NCI-H510A (cell line): ENCODE results near the gene MACROH2A1.

Experiments used
- DNase-seq: peaks from one replicate; lab custom pipeline; 2025; lab: John Stamatoyannopoulos, UW

MACROH2A1 gene

DNA sequence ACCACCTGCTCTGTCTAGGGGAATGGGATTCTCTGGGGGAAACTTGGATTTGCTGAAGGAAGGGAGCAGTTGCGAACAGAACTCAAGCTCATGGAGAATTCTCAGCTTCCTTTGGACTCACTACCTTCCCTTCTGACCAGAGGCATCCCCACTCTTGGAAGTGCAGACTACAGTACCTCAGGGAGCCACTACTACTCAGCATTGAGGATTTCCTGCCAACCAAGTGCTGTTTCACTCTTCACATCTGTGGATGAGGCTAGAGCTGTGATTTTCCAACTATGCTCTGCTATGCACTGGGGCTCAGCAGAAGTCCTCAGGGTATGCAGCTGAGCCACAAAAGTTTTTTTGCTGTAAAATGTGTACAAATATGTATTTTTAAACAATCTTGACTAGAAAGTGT, 43.9 kb downstream of the MACROH2A1 start:
- no peak for DNase-seq

GRCh38 chr5:135353952-135354721, 44.9 kb downstream of the MACROH2A1 start:
- no peak for DNase-seq

- no peak for DNase-seq
Measured at GRCh38 chr5:135350536-135350935, 48.5 kb downstream of the MACROH2A1 start.

DNA sequence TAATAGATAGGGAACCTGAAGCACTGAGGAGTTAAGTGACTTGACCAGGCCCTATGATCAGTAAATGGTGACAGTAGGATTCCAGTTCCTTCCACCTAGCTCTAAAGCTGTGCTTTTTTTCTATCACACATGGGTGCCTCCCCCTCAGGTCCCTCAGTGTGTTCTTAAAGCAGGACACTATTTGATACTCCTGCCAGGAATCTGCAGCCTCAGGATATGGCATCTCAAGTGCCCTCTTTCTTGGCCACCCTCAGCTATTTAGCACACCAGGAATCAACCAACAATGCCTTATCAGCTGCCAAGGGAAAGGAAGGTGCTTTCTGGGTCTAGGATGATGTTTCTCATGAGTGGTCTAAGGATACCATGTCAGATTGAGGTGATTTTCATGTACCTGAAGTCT, 49.1 kb downstream of the MACROH2A1 start:
- no peak for DNase-seq

DNA sequence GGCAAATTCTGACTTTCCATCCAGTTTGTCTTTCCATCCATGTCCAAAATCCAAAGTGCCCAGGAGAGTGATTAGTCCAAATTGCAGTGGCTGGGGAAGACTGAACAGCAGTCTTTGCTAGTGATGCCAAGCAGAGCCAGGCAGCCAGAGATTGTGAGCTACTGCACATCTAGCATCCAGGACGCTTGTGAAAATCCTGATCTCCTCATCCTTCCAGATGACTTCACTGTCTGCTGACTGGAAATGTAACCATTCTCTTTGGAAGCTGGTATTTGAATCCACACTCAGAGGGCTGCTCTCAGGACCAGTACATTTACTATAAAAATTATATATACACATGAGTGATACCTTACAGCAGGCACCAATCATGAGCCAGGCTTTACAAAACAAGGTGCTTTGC, 49.6 kb downstream of the MACROH2A1 start:
- DNase-seq, result no peak

DNA sequence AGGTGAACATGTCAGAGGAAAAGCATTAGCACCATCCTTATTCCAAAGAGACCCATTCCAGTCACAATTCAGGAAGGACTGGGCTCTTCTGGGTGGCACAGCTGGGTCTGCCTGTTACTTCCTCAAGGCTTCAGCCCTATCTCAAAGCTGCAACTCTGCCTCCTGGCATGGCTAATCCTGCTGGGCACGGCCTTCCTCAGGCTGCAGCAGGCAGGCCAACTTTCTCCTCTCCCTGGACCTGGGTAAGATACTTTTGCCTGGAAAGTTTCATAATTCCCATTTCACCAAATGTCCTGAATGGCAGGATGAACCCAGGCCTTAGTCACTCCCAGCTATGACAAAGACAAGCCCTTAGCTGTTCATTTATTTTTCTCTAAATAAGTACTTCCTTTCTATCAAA, 50.1 kb downstream of the MACROH2A1 start:
- DNase-seq, result no peak

DNA sequence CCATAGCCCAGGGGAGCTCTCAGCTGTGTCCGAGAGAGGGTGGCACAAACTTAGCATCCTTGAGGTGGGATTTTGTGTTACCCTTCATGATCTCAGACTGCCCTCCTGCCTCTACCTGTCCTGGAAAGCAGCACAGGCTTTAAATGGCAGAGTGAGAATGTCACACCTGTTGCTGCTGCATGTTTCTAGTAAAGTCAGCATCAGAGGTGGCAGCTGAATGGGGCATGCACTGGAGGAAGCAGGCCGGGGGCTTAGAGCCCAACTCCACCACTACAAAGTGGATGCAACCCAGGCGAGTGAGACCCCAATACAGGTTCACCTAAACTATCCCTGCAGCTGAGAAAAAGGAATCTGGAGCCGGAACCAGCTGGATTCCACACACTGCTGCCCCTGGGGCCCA, 51.6 kb downstream of the MACROH2A1 start:
- no peak for DNase-seq

GRCh38 chr5:135345956-135346731, 52.9 kb downstream of the MACROH2A1 start:
- no peak for DNase-seq

GRCh38 chr5:135344349-135344748, 54.7 kb downstream of the MACROH2A1 start:
- DNase-seq, result no peak

- DNase-seq, result no peak
Measured at GRCh38 chr5:135343413-135343812, 55.6 kb downstream of the MACROH2A1 start.

- no peak for DNase-seq
Measured at GRCh38 chr5:135342551-135342875, 56.5 kb downstream of the MACROH2A1 start.

GRCh38 chr5:135341696-135342550, 57.1 kb downstream of the MACROH2A1 start:
- no peak for DNase-seq

- DNase-seq, result no peak
Measured at GRCh38 chr5:135341016-135341666, 57.9 kb downstream of the MACROH2A1 start.

DNA sequence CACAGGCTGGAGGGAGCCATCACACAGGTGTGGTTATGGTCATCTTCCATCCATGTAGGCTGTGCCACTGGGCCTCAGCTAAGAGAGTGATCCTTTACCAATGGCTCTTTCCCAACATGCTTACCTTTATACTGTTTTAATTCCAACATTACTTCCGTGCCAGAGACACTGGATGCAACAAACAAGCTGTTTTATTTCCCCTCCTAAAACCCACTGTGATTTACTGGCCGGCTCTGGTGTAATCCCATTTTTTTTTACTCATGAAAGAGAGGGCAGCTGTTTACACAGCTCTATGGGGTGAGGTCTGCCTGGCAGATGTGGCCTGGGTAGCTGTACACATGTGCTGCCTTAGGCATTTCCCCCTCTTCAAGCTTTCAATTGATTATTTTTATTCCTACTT, 58.5 kb downstream of the MACROH2A1 start:
- no peak for DNase-seq

DNA sequence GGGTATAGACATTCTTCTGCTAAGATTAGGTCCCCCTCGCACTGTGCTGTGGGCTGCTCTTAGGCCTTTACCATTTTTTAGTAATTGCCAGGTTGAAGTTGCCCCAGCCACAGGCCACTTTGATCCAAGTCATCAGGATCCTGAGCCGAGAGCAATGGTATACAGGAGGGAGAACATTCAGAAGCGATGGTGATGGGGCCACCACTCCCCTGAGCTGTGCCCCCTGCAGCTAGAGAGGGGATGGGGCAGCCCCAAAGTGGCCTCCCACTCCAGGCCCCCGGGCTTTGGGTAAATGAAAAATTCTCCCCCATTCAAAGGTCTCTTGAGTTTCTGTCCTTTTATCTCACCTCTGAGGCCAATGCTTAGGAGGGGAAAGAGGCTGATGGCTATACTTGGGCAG, 59.4 kb downstream of the MACROH2A1 start:
- DNase-seq, result no peak

GRCh38 chr5:135339189-135339588, 59.8 kb downstream of the MACROH2A1 start:
- DNase-seq, result no peak

- no peak for DNase-seq
Measured at GRCh38 chr5:135337064-135337463, 62.0 kb downstream of the MACROH2A1 start.

GRCh38 chr5:135335031-135335828, 63.8 kb downstream of the MACROH2A1 start:
- DNase-seq, result no peak

GRCh38 chr5:135333732-135334515, 65.1 kb downstream of the MACROH2A1 start:
- no peak for DNase-seq

DNA sequence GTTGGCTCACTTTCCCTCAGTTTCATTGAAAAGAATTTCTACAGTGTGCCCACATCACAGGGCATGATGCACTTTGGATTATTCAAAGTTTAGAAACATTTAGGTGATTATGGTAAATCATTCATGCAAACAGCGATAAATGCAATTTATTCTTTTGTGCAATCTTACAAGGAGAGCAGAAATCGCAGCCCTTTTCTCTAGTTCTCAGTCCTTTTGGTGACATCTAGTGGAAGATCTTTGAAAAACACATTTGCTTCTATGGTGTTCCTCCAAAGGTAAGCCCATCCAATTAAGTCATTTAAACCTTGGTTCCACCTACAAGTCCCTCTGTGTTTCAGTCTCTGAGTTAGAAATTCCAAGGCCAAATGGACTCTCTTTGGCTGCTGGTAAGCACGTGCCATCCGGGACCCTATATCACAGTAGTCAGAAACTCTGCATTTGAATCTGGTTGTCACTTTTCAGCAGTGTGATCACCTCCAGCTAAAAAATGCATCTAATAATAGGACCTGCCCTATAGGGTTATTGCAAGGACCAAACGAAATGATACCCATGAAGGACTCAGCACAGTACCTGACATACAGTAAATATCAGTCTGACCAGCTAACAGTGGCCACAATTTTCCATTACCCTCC, 66.4 kb downstream of the MACROH2A1 start:
- DNase-seq, result no peak
